ENCODE data around the gene SMIM15.

DNA sequence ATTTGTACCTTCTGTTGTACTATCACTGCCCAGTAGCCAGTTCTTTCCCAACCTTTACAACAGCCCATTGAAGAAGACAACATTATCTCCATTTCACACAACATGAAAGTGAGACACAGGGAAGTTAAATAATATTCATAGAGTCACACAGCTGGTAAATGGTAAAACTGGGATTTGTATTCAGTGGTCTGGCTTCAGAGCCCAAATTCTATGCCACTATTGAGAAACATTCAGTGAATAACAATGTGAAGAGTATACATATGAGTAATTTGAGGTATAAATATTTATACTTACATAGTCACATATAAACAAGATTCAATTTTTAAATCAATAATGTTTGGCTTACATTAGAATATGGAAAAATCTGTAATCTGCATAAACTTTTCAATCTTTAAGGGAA lies 13.8 kb downstream of the SMIM15 start:
- TF ChIP-seq, protein P1, sequence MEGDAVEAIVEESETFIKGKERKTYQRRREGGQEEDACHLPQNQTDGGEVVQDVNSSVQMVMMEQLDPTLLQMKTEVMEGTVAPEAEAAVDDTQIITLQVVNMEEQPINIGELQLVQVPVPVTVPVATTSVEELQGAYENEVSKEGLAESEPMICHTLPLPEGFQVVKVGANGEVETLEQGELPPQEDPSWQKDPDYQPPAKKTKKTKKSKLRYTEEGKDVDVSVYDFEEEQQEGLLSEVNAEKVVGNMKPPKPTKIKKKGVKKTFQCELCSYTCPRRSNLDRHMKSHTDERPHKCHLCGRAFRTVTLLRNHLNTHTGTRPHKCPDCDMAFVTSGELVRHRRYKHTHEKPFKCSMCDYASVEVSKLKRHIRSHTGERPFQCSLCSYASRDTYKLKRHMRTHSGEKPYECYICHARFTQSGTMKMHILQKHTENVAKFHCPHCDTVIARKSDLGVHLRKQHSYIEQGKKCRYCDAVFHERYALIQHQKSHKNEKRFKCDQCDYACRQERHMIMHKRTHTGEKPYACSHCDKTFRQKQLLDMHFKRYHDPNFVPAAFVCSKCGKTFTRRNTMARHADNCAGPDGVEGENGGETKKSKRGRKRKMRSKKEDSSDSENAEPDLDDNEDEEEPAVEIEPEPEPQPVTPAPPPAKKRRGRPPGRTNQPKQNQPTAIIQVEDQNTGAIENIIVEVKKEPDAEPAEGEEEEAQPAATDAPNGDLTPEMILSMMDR (conservative IDR thresholded peaks at IDR 0.05 in 1 of 2, IDR thresholded peaks at IDR 0.05 in 1 of 2; ENCODE audit: low read depth in 1 of 2, low read length in 2 of 2) = no peak
- TF ChIP-seq EZH2 (IDR thresholded peaks at IDR 0.05; ENCODE audit: low read length, missing control alignments) = no peak
